Neural cell (in vitro differentiated cells): ENCODE results near the gene MPP1.

ENCODE experiments used
- CTCF ChIP-seq: fragments of 450-650 bp; IDR thresholded peaks from 2 replicates; pipeline ENCODE4 v1.5.1; 2014; ENCODE audit warnings: antibody characterized with exemption, mild to moderate bottlenecking, moderate library complexity; ENCODE audit not compliant: poor library complexity, severe bottlenecking
- EP300 ChIP-seq: fragments of 450-650 bp; conservative IDR thresholded peaks from 2 replicates; pipeline ENCODE4 v1.6.1; 2014; ENCODE audit warnings: antibody characterized with exemption, mild to moderate bottlenecking, moderate library complexity; ENCODE audit not compliant: poor library complexity, severe bottlenecking
- EZH2 ChIP-seq: fragments of 200-600, 300-800 bp; shearing (Covaris generic), sonication (generic); IDR thresholded peaks from 2 replicates; pipeline ENCODE4 v1.6.1; 2014; ENCODE audit warnings: antibody characterized with exemption, low read length, borderline replicate concordance, mild to moderate bottlenecking; ENCODE audit not compliant: insufficient read depth, poor library complexity, severe bottlenecking
- MXI1 ChIP-seq: fragments of 450-650 bp; conservative IDR thresholded peaks from 2 replicates; pipeline ENCODE4 v1.6.1; 2014; ENCODE audit warnings: antibody characterized with exemption, mild to moderate bottlenecking; ENCODE audit not compliant: poor library complexity, severe bottlenecking
- POLR2AphosphoS5 ChIP-seq: IDR thresholded peaks from 2 replicates; pipeline ENCODE4 v1.6.1; 2012
- RAD21 ChIP-seq: fragments of 450-650 bp; conservative IDR thresholded peaks from 2 replicates; pipeline ENCODE4 v1.6.1; 2014; ENCODE audit warnings: antibody characterized with exemption, mild to moderate bottlenecking, moderate library complexity
- REST ChIP-seq: IDR thresholded peaks from 2 replicates; pipeline ENCODE4 v1.6.1; 2012; ENCODE audit warnings: borderline replicate concordance
- SMC3 ChIP-seq: fragments of 450-650 bp; conservative IDR thresholded peaks from 2 replicates; pipeline ENCODE4 v1.6.1; 2014; ENCODE audit warnings: antibody characterized with exemption, mild to moderate bottlenecking, moderate library complexity; ENCODE audit not compliant: poor library complexity
- TAF1 ChIP-seq: IDR thresholded peaks from 2 replicates; pipeline ENCODE4 v1.6.1; 2012; ENCODE audit warnings: low read depth

DNA sequence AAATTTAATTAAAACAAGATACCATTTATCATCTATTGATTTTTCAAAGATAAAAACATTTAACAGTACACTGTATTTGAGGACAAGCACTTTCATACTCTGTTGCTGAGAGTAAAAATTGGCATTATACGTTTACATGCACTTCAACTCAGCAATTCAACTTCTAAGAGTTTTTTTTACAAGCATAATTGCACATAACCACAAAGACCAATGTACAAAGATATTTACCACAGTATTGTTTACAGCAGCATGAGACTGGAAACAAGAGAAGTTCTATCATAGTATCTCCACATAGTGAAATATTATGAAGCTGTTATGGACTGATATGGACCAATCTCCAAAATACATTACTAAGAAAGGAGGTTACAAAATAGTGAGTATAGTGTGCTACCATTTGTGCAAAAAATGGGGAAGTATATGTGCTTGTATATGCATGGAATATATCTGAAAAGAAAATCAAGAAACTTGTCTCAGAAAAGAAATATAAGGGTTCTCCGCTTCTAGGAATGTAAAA lies 65.3 kb downstream of the MPP1 start:
- TF ChIP-seq CTCF (no peak), EZH2 (no peak), REST (no peak), POLR2AphosphoS5 (no peak), MXI1 (no peak), RAD21 (no peak), SMC3 (no peak), EP300 (no peak), TAF1 (no peak)
